ENCODE results near the gene SLC25A43.

SLC25A43 gene

GRCh38 chrX:119389871-119390501, 9.2 kb upstream of the SLC25A43 start:
- Mint-ChIP-seq H3K4me1 (ENCODE audit: low read depth) (no peaks in the 10 kb centered on the region), H3K4me3 (no peak overlapping the region), H3K9me3 (no peaks in the 10 kb centered on the region), H3K27me3 (no peaks in the 10 kb centered on the region), H3K36me3 (ENCODE audit: low read depth) (no peaks in the 10 kb centered on the region), H3K27ac (no peak overlapping the region)
- intact Hi-C loops (cut with micrococcal nuclease) = loop anchor here (5.0 kb wide), 1 partner anchor 122 kb away; no protein-coding TSS in a partner anchor

- Mint-ChIP-seq H3K4me3 (no peak overlapping the region), H3K27ac (no peak overlapping the region), H3K36me3 (ENCODE audit: low read depth) (no peaks in the 10 kb centered on the region), H3K9me3 (no peaks in the 10 kb centered on the region), H3K4me1 (ENCODE audit: low read depth) (no peaks in the 10 kb centered on the region), H3K27me3 (no peaks in the 10 kb centered on the region)
- intact Hi-C loops (cut with micrococcal nuclease) = loop anchor here (5.0 kb wide), 1 partner anchor 121 kb away; no protein-coding TSS in a partner anchor
These were observed 7.9 kb upstream of the SLC25A43 start for GRCh38 chrX:119391279-119391678.

GRCh38 chrX:119393144-119393543, 6.0 kb upstream of the SLC25A43 start:
- H3K27me3 Mint-ChIP-seq = no peaks in the 10 kb centered on the region
- no peak overlapping the region for H3K27ac Mint-ChIP-seq
- intact Hi-C loops (cut with micrococcal nuclease) = loop anchor here (5.0 kb wide), 1 partner anchor 119 kb away; no protein-coding TSS in a partner anchor
- no peaks in the 10 kb centered on the region for H3K4me1 Mint-ChIP-seq (ENCODE audit: low read depth)
- H3K4me3 Mint-ChIP-seq = no peak overlapping the region
- H3K9me3 Mint-ChIP-seq = no peaks in the 10 kb centered on the region
- H3K36me3 Mint-ChIP-seq (ENCODE audit: low read depth) = no peaks in the 10 kb centered on the region

- peak overlapping the region; percentile 84 for H3K4me3 Mint-ChIP-seq
- H3K4me1 Mint-ChIP-seq (ENCODE audit: low read depth) = peaks cover 27% of the 10 kb centered on the region
- no peaks in the 10 kb centered on the region for H3K9me3 Mint-ChIP-seq
- no peaks in the 10 kb centered on the region for H3K27me3 Mint-ChIP-seq
- intact Hi-C loops (cut with micrococcal nuclease) = no loop called here
- peaks cover 6% of the 10 kb centered on the region for H3K36me3 Mint-ChIP-seq (ENCODE audit: low read depth)
- H3K27ac Mint-ChIP-seq = peak overlapping the region; percentile 97
These were observed 556 bp upstream of the SLC25A43 start for GRCh38 chrX:119398587-119398973.

GRCh38 chrX:119399772-119400101, 601 bp downstream of the SLC25A43 start:
- Mint-ChIP-seq H3K4me1 (ENCODE audit: low read depth) (peaks cover 27% of the 10 kb centered on the region), H3K4me3 (peak overlapping the region; percentile 76), H3K27me3 (no peaks in the 10 kb centered on the region), H3K36me3 (ENCODE audit: low read depth) (peaks cover 6% of the 10 kb centered on the region), H3K9me3 (no peaks in the 10 kb centered on the region), H3K27ac (peak overlapping the region; percentile 52)
- intact Hi-C loops (cut with micrococcal nuclease) = loop anchor here (5.0 kb wide), 1 partner anchor 68 kb away; the partner anchor contains the start of gene SLC25A5

GRCh38 chrX:119401569-119401968, 2.4 kb downstream of the SLC25A43 start:
- no peaks in the 10 kb centered on the region for H3K27me3 Mint-ChIP-seq
- H3K27ac Mint-ChIP-seq = no peak overlapping the region

GRCh38 chrX:119402588-119402987, 3.5 kb downstream of the SLC25A43 start:
- intact Hi-C loops (cut with micrococcal nuclease) = loop anchor here (5.0 kb wide), 1 partner anchor 65 kb away; the partner anchor contains the start of gene SLC25A5
- H3K4me3 Mint-ChIP-seq = no peak overlapping the region
- no peaks in the 10 kb centered on the region for H3K27me3 Mint-ChIP-seq
- no peak overlapping the region for H3K27ac Mint-ChIP-seq
- no peaks in the 10 kb centered on the region for H3K9me3 Mint-ChIP-seq
- H3K36me3 Mint-ChIP-seq (ENCODE audit: low read depth) = peaks cover 20% of the 10 kb centered on the region
- peaks cover 35% of the 10 kb centered on the region for H3K4me1 Mint-ChIP-seq (ENCODE audit: low read depth)

More at GRCh38 chrX:119401569-119401968, 2.4 kb downstream of the SLC25A43 start:
- Mint-ChIP-seq H3K4me3 (peak overlapping the region; percentile 14), H3K9me3 (no peaks in the 10 kb centered on the region), H3K36me3 (ENCODE audit: low read depth) (peaks cover 9% of the 10 kb centered on the region), H3K4me1 (ENCODE audit: low read depth) (peaks cover 27% of the 10 kb centered on the region)
- intact Hi-C loops (cut with micrococcal nuclease) = loop anchor here (5.0 kb wide), 1 partner anchor 66 kb away; the partner anchor contains the start of gene SLC25A5

GRCh38 chrX:119406776-119407175, 7.6 kb downstream of the SLC25A43 start:
- intact Hi-C loops (cut with micrococcal nuclease) = no loop called here
- no peaks in the 10 kb centered on the region for H3K9me3 Mint-ChIP-seq
- peaks cover 53% of the 10 kb centered on the region for H3K36me3 Mint-ChIP-seq (ENCODE audit: low read depth)
- no peaks in the 10 kb centered on the region for H3K27me3 Mint-ChIP-seq
- H3K4me1 Mint-ChIP-seq (ENCODE audit: low read depth) = peaks cover 34% of the 10 kb centered on the region
- no peak overlapping the region for H3K4me3 Mint-ChIP-seq
- H3K27ac Mint-ChIP-seq = no peak overlapping the region

GRCh38 chrX:119407681-119408080, 8.5 kb downstream of the SLC25A43 start:
- no peak overlapping the region for H3K4me3 Mint-ChIP-seq
- peaks cover 58% of the 10 kb centered on the region for H3K36me3 Mint-ChIP-seq (ENCODE audit: low read depth)
- H3K9me3 Mint-ChIP-seq = no peaks in the 10 kb centered on the region
- no peaks in the 10 kb centered on the region for H3K27me3 Mint-ChIP-seq
- intact Hi-C loops (cut with micrococcal nuclease) = no loop called here
- peaks cover 25% of the 10 kb centered on the region for H3K4me1 Mint-ChIP-seq (ENCODE audit: low read depth)
- no peak overlapping the region for H3K27ac Mint-ChIP-seq

GRCh38 chrX:119410027-119410819, 11.1 kb downstream of the SLC25A43 start:
- no peaks in the 10 kb centered on the region for H3K9me3 Mint-ChIP-seq
- peaks cover 58% of the 10 kb centered on the region for H3K36me3 Mint-ChIP-seq (ENCODE audit: low read depth)
- no peak overlapping the region for H3K27ac Mint-ChIP-seq
- no peaks in the 10 kb centered on the region for H3K27me3 Mint-ChIP-seq
- no peak overlapping the region for H3K4me3 Mint-ChIP-seq
- intact Hi-C loops (cut with micrococcal nuclease) = no loop called here
- peaks cover 20% of the 10 kb centered on the region for H3K4me1 Mint-ChIP-seq (ENCODE audit: low read depth)

- no peak overlapping the region for H3K4me3 Mint-ChIP-seq
- H3K27me3 Mint-ChIP-seq = no peaks in the 10 kb centered on the region
- peaks cover 58% of the 10 kb centered on the region for H3K36me3 Mint-ChIP-seq (ENCODE audit: low read depth)
- H3K9me3 Mint-ChIP-seq = no peaks in the 10 kb centered on the region
- H3K27ac Mint-ChIP-seq = no peak overlapping the region
- intact Hi-C loops (cut with micrococcal nuclease) = no loop called here
- peaks cover 20% of the 10 kb centered on the region for H3K4me1 Mint-ChIP-seq (ENCODE audit: low read depth)
These were observed 11.7 kb downstream of the SLC25A43 start for GRCh38 chrX:119410854-119411253.

GRCh38 chrX:119411959-119412358, 12.8 kb downstream of the SLC25A43 start:
- peaks cover 57% of the 10 kb centered on the region for H3K36me3 Mint-ChIP-seq (ENCODE audit: low read depth)
- H3K4me3 Mint-ChIP-seq = no peak overlapping the region
- H3K9me3 Mint-ChIP-seq = no peaks in the 10 kb centered on the region
- peaks cover 19% of the 10 kb centered on the region for H3K4me1 Mint-ChIP-seq (ENCODE audit: low read depth)
- intact Hi-C loops (cut with micrococcal nuclease) = no loop called here
- no peak overlapping the region for H3K27ac Mint-ChIP-seq
- no peaks in the 10 kb centered on the region for H3K27me3 Mint-ChIP-seq

- Mint-ChIP-seq H3K4me1 (ENCODE audit: low read depth) (no peaks in the 10 kb centered on the region), H3K9me3 (no peaks in the 10 kb centered on the region), H3K36me3 (ENCODE audit: low read depth) (peaks cover 44% of the 10 kb centered on the region), H3K4me3 (no peak overlapping the region), H3K27ac (no peak overlapping the region), H3K27me3 (no peaks in the 10 kb centered on the region)
- intact Hi-C loops (cut with micrococcal nuclease) = no loop called here
These were observed 18.2 kb downstream of the SLC25A43 start for GRCh38 chrX:119417376-119417775.

GRCh38 chrX:119417842-119418241, 18.7 kb downstream of the SLC25A43 start:
- no peak overlapping the region for H3K4me3 Mint-ChIP-seq
- H3K27me3 Mint-ChIP-seq = no peaks in the 10 kb centered on the region
- intact Hi-C loops (cut with micrococcal nuclease) = no loop called here
- H3K9me3 Mint-ChIP-seq = no peaks in the 10 kb centered on the region
- no peaks in the 10 kb centered on the region for H3K4me1 Mint-ChIP-seq (ENCODE audit: low read depth)
- peaks cover 48% of the 10 kb centered on the region for H3K36me3 Mint-ChIP-seq (ENCODE audit: low read depth)
- no peak overlapping the region for H3K27ac Mint-ChIP-seq

Measured in dendritic cell treated with granulocyte-macrophage colony-stimulating factor and Interleukin-4, amounts not matched to agents 40 ng/mL and 50 ng/mL, for 4 days (primary cell).